Measurements from ENCODE around the gene ZNF593OS. TPM values are rescaled to one million over a fixed set of nuclear protein-coding genes. Genes with fewer than 3 reads are reported as not detected.

The ZNF593OS gene
- total and polyA plus RNA-seq, 2 of the 8 experiments (the other 6 are each of a cell fraction or from before 2014, with no cell fraction given), result not detected

DNA sequence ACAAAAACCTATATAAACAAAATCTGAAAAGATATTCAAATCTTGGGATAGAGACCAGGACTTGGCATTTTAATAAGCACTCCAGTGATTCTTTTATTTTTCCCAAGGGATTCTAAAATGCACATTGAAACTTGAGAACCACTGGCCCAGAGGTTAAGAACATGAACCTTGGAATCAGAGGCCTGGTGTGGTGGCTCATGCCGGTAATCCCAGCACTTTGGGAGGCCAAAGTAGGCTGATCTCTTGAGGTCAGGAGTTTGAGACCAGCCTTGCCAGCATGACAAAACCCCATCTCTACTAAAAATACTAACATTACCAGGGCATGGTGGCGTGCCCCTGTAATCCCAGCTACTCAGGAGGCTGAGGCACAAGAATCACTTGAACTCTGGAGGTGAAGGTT is 49.5 kb upstream of the ZNF593OS start:
- H3K4me2 ChIP-seq (ENCODE audit: insufficient read depth in 1 of 2, low read depth in 2 of 2, low read length in 2 of 2), result no peak overlapping the region
- H2AK5ac ChIP-seq (ENCODE audit: low read depth, low read length), result no peak overlapping the region
- no peak overlapping the region for H2BK12ac ChIP-seq (ENCODE audit: low read depth, low read length)
- no peaks in the 10 kb centered on the region for H3K9me3 ChIP-seq (ENCODE audit: insufficient read depth in 2 of 2, low read depth in 1 of 2, low read length in 1 of 2)
- no peak overlapping the region for H3K23ac ChIP-seq (ENCODE audit: insufficient read length)
- CTCF ChIA-PET (ENCODE audit: partially characterized antibody), result interaction anchor here (1.1 to 4.2 kb wide), 7 partner anchors 9 to 76 kb away, joined by 3 to 29 read pairs (median 3); partner anchors contain the start of gene CEP85
- WGBS, 2 experiments (ENCODE audit: extremely low coverage in 1 of 2, insufficient coverage in 1 of 2, insufficient read length in 1 of 2, insufficient replicate concordance in 2 of 2, low coverage in 1 of 2, low lambda C conversion rate in 2 of 2, missing lambda C conversion rate in 1 of 2), result 82% methylated on average over 2 of the region's 2 CpGs; no CpG with 5 or more reads in 1 of the 2 experiments
- H3K27ac ChIP-seq (ENCODE audit: low read depth, low read length), result no peak overlapping the region
- H3K14ac ChIP-seq (ENCODE audit: insufficient read length), result no peak overlapping the region
- H3K27me3 ChIP-seq (replicated peaks in 1 of 4; ENCODE audit: control insufficient read depth in 3 of 4, extremely low read depth in 1 of 4, insufficient read depth in 3 of 4, low read length in 3 of 4), result peaks cover 0 to 8% (median 0%) of the 10 kb centered on the region in 4 experiments; a peak in 3 of 7 replicates
- H3K4me1 ChIP-seq (replicated peaks in 1 of 4; ENCODE audit: control insufficient read depth in 3 of 4, insufficient read depth in 4 of 4, low read length in 3 of 4), result peaks cover 0 to 4% (median 2%) of the 10 kb centered on the region in 4 experiments; a peak in 4 of 7 replicates
- no peak overlapping the region for H2BK120ac ChIP-seq (replicated peaks; ENCODE audit: low read depth, low read length)
- H2BK5ac ChIP-seq (ENCODE audit: low read depth, low read length), result no peak overlapping the region
- no peak overlapping the region for H4K91ac ChIP-seq (replicated peaks; ENCODE audit: insufficient read length, low read length)
- peaks cover 5% of the 10 kb centered on the region; the same call in 1 of the 2 replicates for H3K23me2 ChIP-seq (ENCODE audit: low read depth, low read length)
- no peak overlapping the region for H2BK15ac ChIP-seq (ENCODE audit: low read length)
- H3K36me3 ChIP-seq (ENCODE audit: control insufficient read depth in 2 of 4, insufficient read depth in 4 of 4, low read length in 3 of 4), result no peaks in the 10 kb centered on the region
- FAIRE-seq (no peak), DNase-seq (ENCODE audit: low read depth in 1 of 2, low spot score in 2 of 2) (no peak)
- H4K5ac ChIP-seq (ENCODE audit: insufficient read length, low read depth, low read length), result no peak overlapping the region
- POLR2A ChIA-PET (ENCODE audit: partially characterized antibody), result interaction anchor here (0.9 to 1.5 kb wide), 2 partner anchors 10 to 27 kb away, joined by 3 to 6 read pairs; no protein-coding TSS in a partner anchor
- no peak overlapping the region for H2BK20ac ChIP-seq (ENCODE audit: low read length)
- no peaks in the 10 kb centered on the region for H4K20me1 ChIP-seq (replicated peaks in 1 of 2; ENCODE audit: control insufficient read depth in 1 of 2, insufficient read depth in 2 of 2, low read length in 2 of 2)
- H3K4me3 ChIP-seq (ENCODE audit: extremely low read depth in 1 of 4, insufficient read depth in 2 of 4, low read depth in 3 of 4, low read length in 4 of 4), result no peak overlapping the region
- no peak overlapping the region for H3K56ac ChIP-seq (replicated peaks; ENCODE audit: insufficient read length, low read depth, low read length)
- H3K18ac ChIP-seq (ENCODE audit: extremely low read depth, low read length), result no peak overlapping the region
- no peaks in the 10 kb centered on the region for H3K79me1 ChIP-seq (ENCODE audit: low read depth, low read length)
- H3K79me2 ChIP-seq (ENCODE audit: control insufficient read depth in 1 of 2, insufficient read depth in 2 of 2, low read length in 2 of 2), result no peaks in the 10 kb centered on the region
- no peak overlapping the region for H3K9ac ChIP-seq (replicated peaks in 1 of 4; ENCODE audit: extremely low read depth in 1 of 4, low read depth in 3 of 4, low read length in 3 of 4)
- no peak overlapping the region for H2AFZ ChIP-seq (ENCODE audit: low read length)
- H4K8ac ChIP-seq (ENCODE audit: extremely low read depth, insufficient read depth, low read length), result no peak overlapping the region
- H3K4ac ChIP-seq (replicated peaks; ENCODE audit: insufficient read length, low read depth, low read length), result no peak overlapping the region
- no peak for TF ChIP-seq KDM1A (IDR thresholded peaks at IDR 0.05; ENCODE audit: borderline replicate concordance, low read length)
- no peak for TF ChIP-seq CTBP2 (IDR thresholded peaks at IDR 0.05; ENCODE audit: borderline replicate concordance, insufficient read depth, insufficient read length, low read length)
- no peak for TF ChIP-seq ASH2L (IDR thresholded peaks at IDR 0.05; ENCODE audit: low read length)
- TF ChIP-seq EP300 (IDR thresholded peaks at IDR 0.05; ENCODE audit: borderline replicate concordance in 1 of 2, low read depth in 2 of 2, low read length in 2 of 2), result no peak
- no peak for TF ChIP-seq ZNF274 (IDR thresholded peaks at IDR 0.05; ENCODE audit: borderline replicate concordance, extremely low read depth, low read length)
- TF ChIP-seq, protein P1, sequence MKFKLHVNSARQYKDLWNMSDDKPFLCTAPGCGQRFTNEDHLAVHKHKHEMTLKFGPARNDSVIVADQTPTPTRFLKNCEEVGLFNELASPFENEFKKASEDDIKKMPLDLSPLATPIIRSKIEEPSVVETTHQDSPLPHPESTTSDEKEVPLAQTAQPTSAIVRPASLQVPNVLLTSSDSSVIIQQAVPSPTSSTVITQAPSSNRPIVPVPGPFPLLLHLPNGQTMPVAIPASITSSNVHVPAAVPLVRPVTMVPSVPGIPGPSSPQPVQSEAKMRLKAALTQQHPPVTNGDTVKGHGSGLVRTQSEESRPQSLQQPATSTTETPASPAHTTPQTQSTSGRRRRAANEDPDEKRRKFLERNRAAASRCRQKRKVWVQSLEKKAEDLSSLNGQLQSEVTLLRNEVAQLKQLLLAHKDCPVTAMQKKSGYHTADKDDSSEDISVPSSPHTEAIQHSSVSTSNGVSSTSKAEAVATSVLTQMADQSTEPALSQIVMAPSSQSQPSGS (IDR thresholded peaks at IDR 0.05; ENCODE audit: low read length), result no peak
- no peak for TF ChIP-seq SIN3A (conservative IDR thresholded peaks at IDR 0.05 in 1 of 2, IDR thresholded peaks at IDR 0.05 in 1 of 2; ENCODE audit: low read depth in 1 of 2, low read length in 2 of 2)
- TF ChIP-seq EZH2 (IDR thresholded peaks at IDR 0.05; ENCODE audit: low read depth, low read length, severe bottlenecking), result no peak
- no peak for TF ChIP-seq RBBP5 (IDR thresholded peaks at IDR 0.05; ENCODE audit: borderline replicate concordance, low read depth, low read length)
- no peak for TF ChIP-seq CHD2 (IDR thresholded peaks at IDR 0.05; ENCODE audit: low read length)
- TF ChIP-seq SUZ12 (IDR thresholded peaks at IDR 0.05; ENCODE audit: low read length), result no peak

Data from H1 (cell line).